ENCODE measurements around the gene UBTF. TPM values are rescaled to one million over a fixed set of nuclear protein-coding genes. Genes with fewer than 3 reads are reported as not detected.

Gene UBTF
- total and polyA plus RNA-seq, 2 of the 4 experiments (the other 2 are of a cell fraction): 29.7 to 42.1 TPM

DNA sequence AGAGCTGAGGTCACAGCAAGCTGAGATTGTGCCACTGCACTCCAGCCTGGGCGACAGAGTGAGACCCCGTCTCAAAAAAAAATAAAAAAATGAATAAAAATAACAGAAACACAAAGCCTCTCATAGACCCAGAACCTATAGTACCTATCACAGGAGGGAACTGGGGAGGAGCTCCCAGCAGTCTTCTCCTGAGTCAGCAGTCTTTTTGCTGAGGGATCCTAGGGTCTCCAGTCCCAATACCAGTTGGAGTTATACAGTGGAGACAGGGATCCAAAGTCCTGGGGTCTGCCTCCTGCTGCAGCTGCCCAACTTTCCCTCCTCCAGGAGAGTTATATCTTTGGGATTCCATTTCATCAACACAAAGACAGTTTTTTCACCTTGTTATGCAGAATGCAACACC, 36.5 kb downstream of the UBTF start:
- Histone ChIP-seq H4K8ac (ENCODE audit: low read depth in 2 of 2, low read length in 2 of 2) (no peak overlapping the region), H2BK20ac (ENCODE audit: low read depth, low read length) (no peak overlapping the region), H3K4me2 (ENCODE audit: low read depth, low read length) (no peak overlapping the region), H2BK15ac (ENCODE audit: low read depth, low read length) (no peak overlapping the region), H4K91ac (ENCODE audit: insufficient read depth, low read depth, low read length) (no peak overlapping the region), H4K5ac (ENCODE audit: low read depth, low read length) (no peak overlapping the region), H3K9ac (ENCODE audit: low read depth, low read length) (no peak overlapping the region), H3K23ac (ENCODE audit: low read depth, low read length) (no peak overlapping the region), H4K20me1 (ENCODE audit: insufficient read depth, low read length) (peaks cover 10% of the 10 kb centered on the region), H2BK5ac (ENCODE audit: low read depth, low read length, poor library complexity, severe bottlenecking) (no peak overlapping the region), H3K27ac (ENCODE audit: insufficient read depth, low read length) (no peak overlapping the region), H3K36me3 (ENCODE audit: control insufficient read depth, insufficient read depth, low read length) (peaks cover 16% of the 10 kb centered on the region), H3K4me3 (ENCODE audit: insufficient read depth, low read depth, low read length) (no peak overlapping the region), H2AFZ (replicated peaks; ENCODE audit: low read length, poor library complexity) (no peak overlapping the region), H3K18ac (ENCODE audit: low read depth, low read length) (no peak overlapping the region), H3K27me3 (ENCODE audit: control insufficient read depth, insufficient read depth, low read length) (no peaks in the 10 kb centered on the region), H3K9me3 (ENCODE audit: control insufficient read depth, insufficient read depth, low read length) (no peaks in the 10 kb centered on the region), H2AK5ac (ENCODE audit: low read depth, low read length) (no peak overlapping the region), H2BK120ac (ENCODE audit: low read depth, low read length) (no peak overlapping the region), H3K14ac (replicated peaks; ENCODE audit: low read depth, low read length) (no peak overlapping the region), H3K4ac (ENCODE audit: low read depth, low read length) (no peak overlapping the region), H3K4me1 (ENCODE audit: control insufficient read depth, insufficient read depth, low read length) (no peaks in the 10 kb centered on the region; the same call in 1 of the 2 replicates), H3K79me1 (ENCODE audit: low read depth in 1 of 2, low read length in 2 of 2) (peaks cover 23 to 63% of the 10 kb centered on the region in 2 experiments), H2AK9ac (replicated peaks; ENCODE audit: low read depth, low read length, poor library complexity) (no peak overlapping the region), H3K56ac (ENCODE audit: extremely low read depth, insufficient read depth, low read length) (no peak overlapping the region), H3K9me1 (ENCODE audit: insufficient read depth, low read length) (0 out of 2 replicates have a peak, but pooled peaks cover 4% of the 10 kb centered on the region)
- in situ Hi-C loops (cut with MboI; ENCODE audit: low sequenced_read_pairs): no loop called here
- no peak for ATAC-seq (ENCODE audit: low read depth)
- TF ChIP-seq CHD1 (IDR thresholded peaks at IDR 0.05; ENCODE audit: low read depth, low read length) (no peak), BHLHE40 (IDR thresholded peaks at IDR 0.05; ENCODE audit: low read depth, low read length) (no peak), MAFK (IDR thresholded peaks at IDR 0.05; ENCODE audit: low read depth, low read length) (peak; percentile 58), SMC3 (IDR thresholded peaks at IDR 0.05; ENCODE audit: low read depth, low read length) (no peak), CEBPB (IDR thresholded peaks at IDR 0.05; ENCODE audit: low read depth, low read length) (no peak)
- TF ChIP-seq, protein P1, sequence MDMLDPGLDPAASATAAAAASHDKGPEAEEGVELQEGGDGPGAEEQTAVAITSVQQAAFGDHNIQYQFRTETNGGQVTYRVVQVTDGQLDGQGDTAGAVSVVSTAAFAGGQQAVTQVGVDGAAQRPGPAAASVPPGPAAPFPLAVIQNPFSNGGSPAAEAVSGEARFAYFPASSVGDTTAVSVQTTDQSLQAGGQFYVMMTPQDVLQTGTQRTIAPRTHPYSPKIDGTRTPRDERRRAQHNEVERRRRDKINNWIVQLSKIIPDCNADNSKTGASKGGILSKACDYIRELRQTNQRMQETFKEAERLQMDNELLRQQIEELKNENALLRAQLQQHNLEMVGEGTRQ (IDR thresholded peaks at IDR 0.05; ENCODE audit: low read depth, low read length): no peak
- TF ChIP-seq, protein P2, sequence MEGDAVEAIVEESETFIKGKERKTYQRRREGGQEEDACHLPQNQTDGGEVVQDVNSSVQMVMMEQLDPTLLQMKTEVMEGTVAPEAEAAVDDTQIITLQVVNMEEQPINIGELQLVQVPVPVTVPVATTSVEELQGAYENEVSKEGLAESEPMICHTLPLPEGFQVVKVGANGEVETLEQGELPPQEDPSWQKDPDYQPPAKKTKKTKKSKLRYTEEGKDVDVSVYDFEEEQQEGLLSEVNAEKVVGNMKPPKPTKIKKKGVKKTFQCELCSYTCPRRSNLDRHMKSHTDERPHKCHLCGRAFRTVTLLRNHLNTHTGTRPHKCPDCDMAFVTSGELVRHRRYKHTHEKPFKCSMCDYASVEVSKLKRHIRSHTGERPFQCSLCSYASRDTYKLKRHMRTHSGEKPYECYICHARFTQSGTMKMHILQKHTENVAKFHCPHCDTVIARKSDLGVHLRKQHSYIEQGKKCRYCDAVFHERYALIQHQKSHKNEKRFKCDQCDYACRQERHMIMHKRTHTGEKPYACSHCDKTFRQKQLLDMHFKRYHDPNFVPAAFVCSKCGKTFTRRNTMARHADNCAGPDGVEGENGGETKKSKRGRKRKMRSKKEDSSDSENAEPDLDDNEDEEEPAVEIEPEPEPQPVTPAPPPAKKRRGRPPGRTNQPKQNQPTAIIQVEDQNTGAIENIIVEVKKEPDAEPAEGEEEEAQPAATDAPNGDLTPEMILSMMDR (conservative IDR thresholded peaks at IDR 0.05; ENCODE audit: low read depth, low read length): no peak
- TF ChIP-seq, protein P3, sequence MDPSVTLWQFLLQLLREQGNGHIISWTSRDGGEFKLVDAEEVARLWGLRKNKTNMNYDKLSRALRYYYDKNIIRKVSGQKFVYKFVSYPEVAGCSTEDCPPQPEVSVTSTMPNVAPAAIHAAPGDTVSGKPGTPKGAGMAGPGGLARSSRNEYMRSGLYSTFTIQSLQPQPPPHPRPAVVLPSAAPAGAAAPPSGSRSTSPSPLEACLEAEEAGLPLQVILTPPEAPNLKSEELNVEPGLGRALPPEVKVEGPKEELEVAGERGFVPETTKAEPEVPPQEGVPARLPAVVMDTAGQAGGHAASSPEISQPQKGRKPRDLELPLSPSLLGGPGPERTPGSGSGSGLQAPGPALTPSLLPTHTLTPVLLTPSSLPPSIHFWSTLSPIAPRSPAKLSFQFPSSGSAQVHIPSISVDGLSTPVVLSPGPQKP (IDR thresholded peaks at IDR 0.05; ENCODE audit: borderline replicate concordance, low read depth, low read length): no peak
- POLR2A ChIA-PET (ENCODE audit: unreplicated experiment): no interaction called here
- intact Hi-C loops (cut with micrococcal nuclease): no loop called here
- BruUV-seq (replicated peaks): no TSS peak
- no peak for DNase-seq
- no CpG with 5 or more reads among the region's 2 CpGs for WGBS, 2 experiments (ENCODE audit: extremely low coverage in 2 of 2, insufficient read length in 1 of 2)
- CTCF ChIA-PET: interaction anchor here (1.1 kb wide), 1 partner anchor 27 kb away, joined by 4 read pairs; no protein-coding TSS in a partner anchor
- dilution Hi-C loops (cut with HindIII; ENCODE audit: low sequenced_read_pairs, unreplicated experiment): no loop called here

Measured in IMR-90 (cell line).